Activated CD8-positive, alpha-beta T cell treated with anti-CD3 and anti-CD28 coated beads, Interleukin-2, amount 10 ng/mL, durations not matched to agents 7 days and 5 days (primary cell): ENCODE measurements around the gene TMEM131. TPM values are rescaled to one million over a fixed set of nuclear protein-coding genes. Genes with fewer than 3 reads are reported as not detected.

Source experiments
- ATAC-seq: fragments of 150-1000 bp; cut with Tn5 transposase; one replicate; pipeline ENCODE4 v1.10.0; 2021; ENCODE audit warnings: moderate library complexity
- CTCF ChIA-PET: fragments of 350-600 bp; sonication (Branson Sonifier 250); formaldehyde crosslinking; loops from one replicate; lab custom pipeline; 2021; ENCODE audit warnings: antibody characterized with exemption; lab: Charles Lee
- POLR2A ChIA-PET: fragments of 350-600 bp; sonication (Branson Sonifier 250); formaldehyde crosslinking; loops from one replicate; lab custom pipeline; 2021; ENCODE audit warnings: antibody characterized with exemption; lab: Charles Lee
- DNase-seq: peaks from one replicate; pipeline ENCODE4 v3.0.0-alpha.2; 2020
- H3K27ac Mint-ChIP-seq: one replicate; pipeline ENCODE4 v1.8.0; 2021; ENCODE audit warnings: mild to moderate bottlenecking, mixed read lengths
- H3K27me3 Mint-ChIP-seq: one replicate; pipeline ENCODE4 v1.8.0; 2021; ENCODE audit warnings: low read depth, mixed read lengths
- H3K36me3 Mint-ChIP-seq: one replicate; pipeline ENCODE4 v1.8.0; 2021; ENCODE audit warnings: low read depth, mixed read lengths
- H3K4me1 Mint-ChIP-seq: one replicate; pipeline ENCODE4 v1.8.0; 2021; ENCODE audit warnings: low read depth, mixed read lengths
- H3K4me3 Mint-ChIP-seq: one replicate; pipeline ENCODE4 v1.8.0; 2021; ENCODE audit warnings: mild to moderate bottlenecking, mixed read lengths
- H3K9me3 Mint-ChIP-seq: one replicate; pipeline ENCODE4 v1.8.0; 2022; ENCODE audit warnings: mixed read lengths; ENCODE audit not compliant: insufficient read depth
- total RNA-seq, 2 experiments: library from RNA; stranded (reverse); gene quantifications; one replicate each; pipeline ENCODE4 v1.2.3, GENCODE V29; 2021

TMEM131 gene
- total RNA-seq, 2 experiments from 2014 or later: 35.9 to 40.7 TPM

- no peaks in the 10 kb centered on the region for H3K9me3 Mint-ChIP-seq
- no peak overlapping the region for H3K4me3 Mint-ChIP-seq
- ATAC-seq: no peak
- peaks cover 14% of the 10 kb centered on the region for H3K36me3 Mint-ChIP-seq
- no peak for DNase-seq
- H3K27me3 Mint-ChIP-seq: no peaks in the 10 kb centered on the region
- POLR2A ChIA-PET: no interaction called here
- CTCF ChIA-PET: interaction anchor here (0.9 to 2.5 kb wide), 10 partner anchors 11 to 579 kb away, joined by 3 to 24 read pairs (median 6); no protein-coding TSS in a partner anchor
- no peak overlapping the region for H3K27ac Mint-ChIP-seq
- H3K4me1 Mint-ChIP-seq: no peaks in the 10 kb centered on the region
Measured at GRCh38 chr2:97805776-97806175, 190.0 kb downstream of the TMEM131 start.

GRCh38 chr2:97801028-97801427, 194.7 kb downstream of the TMEM131 start:
- no peaks in the 10 kb centered on the region for H3K9me3 Mint-ChIP-seq
- H3K27ac Mint-ChIP-seq: no peak overlapping the region
- ChIA-PET CTCF (interaction anchor here (1.1 kb wide), 1 partner anchor 102 kb away, joined by 3 read pairs; no protein-coding TSS in a partner anchor), POLR2A (interaction anchor here (1.1 kb wide), 1 partner anchor 20 kb away, joined by 3 read pairs; no protein-coding TSS in a partner anchor)
- no peaks in the 10 kb centered on the region for H3K27me3 Mint-ChIP-seq
- no peaks in the 10 kb centered on the region for H3K4me1 Mint-ChIP-seq
- peaks cover 21% of the 10 kb centered on the region for H3K36me3 Mint-ChIP-seq
- no peak for ATAC-seq
- no peak for DNase-seq
- no peak overlapping the region for H3K4me3 Mint-ChIP-seq

- Mint-ChIP-seq H3K4me1 (no peaks in the 10 kb centered on the region), H3K36me3 (peaks cover 16% of the 10 kb centered on the region), H3K9me3 (no peaks in the 10 kb centered on the region), H3K27me3 (no peaks in the 10 kb centered on the region), H3K4me3 (no peak overlapping the region), H3K27ac (no peak overlapping the region)
- ATAC-seq (no peak), DNase-seq (no peak)
- ChIA-PET CTCF (interaction anchor here (2.0 kb wide), 1 partner anchor 9 kb away, joined by 5 read pairs; no protein-coding TSS in a partner anchor), POLR2A (no interaction called here)
Measured at GRCh38 chr2:97798416-97798815, 197.3 kb downstream of the TMEM131 start.

- Mint-ChIP-seq H3K4me1 (no peaks in the 10 kb centered on the region), H3K27me3 (no peaks in the 10 kb centered on the region), H3K9me3 (no peaks in the 10 kb centered on the region), H3K4me3 (no peak overlapping the region), H3K27ac (no peak overlapping the region), H3K36me3 (peaks cover 21% of the 10 kb centered on the region)
- ChIA-PET CTCF (interaction anchor here (2.0 kb wide), 1 partner anchor 10 kb away, joined by 5 read pairs; no protein-coding TSS in a partner anchor), POLR2A (no interaction called here)
- DNase-seq (no peak), ATAC-seq (no peak)
Measured at GRCh38 chr2:97797355-97797754, 198.4 kb downstream of the TMEM131 start.

GRCh38 chr2:97796465-97797126, 199.2 kb downstream of the TMEM131 start:
- Mint-ChIP-seq H3K27ac (no peak overlapping the region), H3K4me3 (no peak overlapping the region), H3K27me3 (no peaks in the 10 kb centered on the region), H3K4me1 (no peaks in the 10 kb centered on the region), H3K36me3 (peaks cover 19% of the 10 kb centered on the region), H3K9me3 (no peaks in the 10 kb centered on the region)
- ATAC-seq (no peak), DNase-seq (no peak)
- CTCF ChIA-PET: no interaction called here
- POLR2A ChIA-PET: no interaction called here

GRCh38 chr2:97792416-97792815, 203.3 kb downstream of the TMEM131 start:
- ATAC-seq: no peak
- H3K36me3 Mint-ChIP-seq: peaks cover 15% of the 10 kb centered on the region
- CTCF ChIA-PET: interaction anchor here (1.3 to 2.2 kb wide), 2 partner anchors 14 to 16 kb away, joined by 3 to 9 read pairs; no protein-coding TSS in a partner anchor

GRCh38 chr2:97788986-97789644, 206.6 kb downstream of the TMEM131 start:
- no peak overlapping the region for H3K27ac Mint-ChIP-seq
- no peak for ATAC-seq
- no peaks in the 10 kb centered on the region for H3K9me3 Mint-ChIP-seq
- H3K4me1 Mint-ChIP-seq: peaks cover 8% of the 10 kb centered on the region
- POLR2A ChIA-PET: no interaction called here
- H3K36me3 Mint-ChIP-seq: peaks cover 15% of the 10 kb centered on the region
- CTCF ChIA-PET: no interaction called here
- no peaks in the 10 kb centered on the region for H3K27me3 Mint-ChIP-seq
- H3K4me3 Mint-ChIP-seq: no peak overlapping the region
- no peak for DNase-seq

More at GRCh38 chr2:97792416-97792815, 203.3 kb downstream of the TMEM131 start:
- Mint-ChIP-seq H3K27me3 (no peaks in the 10 kb centered on the region), H3K4me1 (peaks cover 8% of the 10 kb centered on the region), H3K27ac (no peak overlapping the region), H3K4me3 (no peak overlapping the region), H3K9me3 (no peaks in the 10 kb centered on the region)
- POLR2A ChIA-PET: no interaction called here
- no peak for DNase-seq

- ATAC-seq: no peak
- Mint-ChIP-seq H3K4me1 (peaks cover 8% of the 10 kb centered on the region), H3K4me3 (no peak overlapping the region), H3K36me3 (peaks cover 3% of the 10 kb centered on the region), H3K9me3 (no peaks in the 10 kb centered on the region), H3K27ac (no peak overlapping the region), H3K27me3 (no peaks in the 10 kb centered on the region)
- ChIA-PET POLR2A (no interaction called here), CTCF (no interaction called here)
- DNase-seq: no peak
Measured at GRCh38 chr2:97785818-97786217, 209.9 kb downstream of the TMEM131 start.

- DNase-seq (no peak), ATAC-seq (no peak)
- Mint-ChIP-seq H3K36me3 (peaks cover 3% of the 10 kb centered on the region), H3K27me3 (no peaks in the 10 kb centered on the region), H3K27ac (no peak overlapping the region), H3K9me3 (no peaks in the 10 kb centered on the region), H3K4me3 (no peak overlapping the region), H3K4me1 (peaks cover 8% of the 10 kb centered on the region)
- POLR2A ChIA-PET: no interaction called here
- CTCF ChIA-PET: no interaction called here
Measured at GRCh38 chr2:97784953-97785352, 210.8 kb downstream of the TMEM131 start.

- DNase-seq: no peak
- CTCF ChIA-PET: interaction anchor here (1.0 kb wide), 1 partner anchor 14 kb away, joined by 3 read pairs; no protein-coding TSS in a partner anchor
- Mint-ChIP-seq H3K27me3 (no peaks in the 10 kb centered on the region), H3K9me3 (no peaks in the 10 kb centered on the region), H3K4me3 (no peak overlapping the region), H3K27ac (no peak overlapping the region), H3K4me1 (no peaks in the 10 kb centered on the region), H3K36me3 (peaks cover 7% of the 10 kb centered on the region)
- ATAC-seq: no peak
- POLR2A ChIA-PET: no interaction called here
Measured at GRCh38 chr2:97781981-97782380, 213.8 kb downstream of the TMEM131 start.

GRCh38 chr2:97779141-97779540, 216.6 kb downstream of the TMEM131 start:
- Mint-ChIP-seq H3K9me3 (no peaks in the 10 kb centered on the region), H3K36me3 (peaks cover 11% of the 10 kb centered on the region), H3K4me3 (no peak overlapping the region), H3K27ac (no peak overlapping the region), H3K4me1 (peaks cover 5% of the 10 kb centered on the region), H3K27me3 (no peaks in the 10 kb centered on the region)
- ChIA-PET POLR2A (no interaction called here), CTCF (no interaction called here)
- no peak for DNase-seq
- no peak for ATAC-seq

GRCh38 chr2:97775074-97775473, 220.7 kb downstream of the TMEM131 start:
- H3K4me1 Mint-ChIP-seq: peaks cover 6% of the 10 kb centered on the region
- H3K27ac Mint-ChIP-seq: no peak overlapping the region
- H3K4me3 Mint-ChIP-seq: no peak overlapping the region
- CTCF ChIA-PET: interaction anchor here (1.2 to 1.8 kb wide), 4 partner anchors 13 to 77 kb away, joined by 3 to 6 read pairs (median 4); no protein-coding TSS in a partner anchor
- no peaks in the 10 kb centered on the region for H3K9me3 Mint-ChIP-seq
- DNase-seq (no peak), ATAC-seq (no peak)
- peaks cover 12% of the 10 kb centered on the region for H3K36me3 Mint-ChIP-seq
- H3K27me3 Mint-ChIP-seq: no peaks in the 10 kb centered on the region
- POLR2A ChIA-PET: no interaction called here
